K562 (cell line): ENCODE measurements around the gene TTLL10. TPM values are rescaled to one million over a fixed set of nuclear protein-coding genes. Genes with fewer than 3 reads are reported as not detected.

Experiments used
- CBFA2T3 ChIP-seq: fragments of 450-650 bp; IDR thresholded peaks from 2 replicates; pipeline ENCODE4 v1.6.1; 2017
- CHD4 ChIP-seq: fragments of 200-600 bp; sonication (generic); IDR thresholded peaks from 3 replicates; pipeline ENCODE4 v1.6.1; 2012; ENCODE audit warnings: low read depth, mild to moderate bottlenecking, mixed read lengths, low read length, inconsistent platforms; ENCODE audit not compliant: insufficient read depth, insufficient replicate concordance, poor library complexity, severe bottlenecking
- CSDE1 ChIP-seq, 2 experiments: fragments of 450-650 bp; IDR thresholded peaks; 2 replicates each; pipeline ENCODE4 v1.6.1; 2016; ENCODE audit warnings: mild to moderate bottlenecking in 1 of 2
- ERF ChIP-seq: fragments of 450-650 bp; formaldehyde crosslinking; IDR thresholded peaks from 2 replicates; pipeline ENCODE4 v1.4.0; 2020; ENCODE audit warnings: mild to moderate bottlenecking, mixed read lengths
- MAFK ChIP-seq: IDR thresholded peaks from 2 replicates; pipeline ENCODE4 v1.6.1; 2011; ENCODE audit warnings: low read length, improper control_type of control experiment
- PHTF2 ChIP-seq: fragments of 250-450 bp; sonication (Bioruptor Pico); IDR thresholded peaks from 2 replicates; pipeline ENCODE4 v1.5.0; 2021; ENCODE audit warnings: mild to moderate bottlenecking
- TBP ChIP-seq: optimal IDR thresholded peaks from 2 replicates; pipeline ENCODE3; 2011; ENCODE audit warnings: low read depth, low read length, improper control_type of control experiment
- WHSC1 ChIP-seq: IDR thresholded peaks from one replicate; pipeline ENCODE4 v1.6.1; 2012; ENCODE audit warnings: low read length, control low read depth, inconsistent platforms
- ZC3H4 ChIP-seq: sonication (generic); formaldehyde crosslinking; IDR thresholded peaks from 2 replicates; pipeline ENCODE4 v1.9.0; 2021; ENCODE audit warnings: missing genetic modification reagents, borderline replicate concordance
- ZNF133 ChIP-seq: fragments of 250-450 bp; sonication (Bioruptor Pico); IDR thresholded peaks from 2 replicates; pipeline ENCODE4 v1.4.0; 2020; ENCODE audit warnings: mild to moderate bottlenecking
- ZNF274 ChIP-seq: IDR thresholded peaks from 2 replicates; pipeline ENCODE4 v1.6.1; 2011; ENCODE audit warnings: low read depth, mild to moderate bottlenecking, low read length, moderate library complexity, borderline replicate concordance
- ZNF584 ChIP-seq: fragments of 200-800 bp; sonication (Bioruptor generic); IDR thresholded peaks from 2 replicates; pipeline ENCODE4 v1.6.1; 2016; ENCODE audit warnings: low read depth, mild to moderate bottlenecking, missing genetic modification characterization, missing compliant biosample characterization
- ZNF586 ChIP-seq: fragments of 450-650 bp; formaldehyde crosslinking; conservative IDR thresholded peaks from 2 replicates; pipeline ENCODE4 v1.4.0; 2020; ENCODE audit warnings: mild to moderate bottlenecking, moderate library complexity
- ZNF778 ChIP-seq: fragments of 450-650 bp; formaldehyde crosslinking; IDR thresholded peaks from 2 replicates; pipeline ENCODE4 v1.4.0; 2020; ENCODE audit warnings: mild to moderate bottlenecking, moderate library complexity
- polyA plus RNA-seq, 8 experiments: library from polyadenylated mRNA; depleted of rRNA in 4 of 8; stranded (reverse) in 5 of 8; unstranded in 3 of 8; fragments of >200 nt; fragmentation: Nextera tagmentation in 2 of 8; fragmentation: Illumina TruSeq in 1 of 8; extraction: Ambion mirVana in 2 of 8; extraction: Trizol in 1 of 8; gene quantifications; 2 replicates each; pipeline versions ENCODE4 v1.2.1 to v1.2.3, GENCODE V29; 2011 to 2014; ENCODE audit warnings: inconsistent platforms in 1 of 8, missing spikeins in 1 of 8
- total RNA-seq, 7 experiments: library from RNA; depleted of rRNA in 6 of 7; stranded (reverse); fragments of >200 nt in 6 of 7; fragmentation: Illumina TruSeq in 2 of 7; extraction: Trizol in 2 of 7; gene quantifications; 2 replicates each; pipeline versions ENCODE4 v1.2.1 to v1.2.3, GENCODE V29; 2011 to 2021; ENCODE audit warnings: low replicate concordance in 1 of 7
- TF ChIP-seq, protein P1 (sequence below): fragments of 450-650 bp; IDR thresholded peaks from 2 replicates; pipeline ENCODE4 v1.7.1; 2018; ENCODE audit warnings: mild to moderate bottlenecking, low read depth; ENCODE audit not compliant: partially characterized antibody
- TF ChIP-seq, protein P2 (sequence below), 2 experiments: fragments of 200-800 bp in 1 of 2; sonication (Bioruptor generic) in 1 of 2; sonication (generic) in 1 of 2; formaldehyde crosslinking in 1 of 2; IDR thresholded peaks in 1 of 2; conservative IDR thresholded peaks in 1 of 2; 2 replicates each; pipeline versions ENCODE4 v1.5.0 to v1.6.1; 2016 to 2020; ENCODE audit warnings: missing compliant biosample characterization in 1 of 2, missing genetic modification characterization in 1 of 2, missing genetic modification reagents in 1 of 2
- TF ChIP-seq, protein P3 (sequence below): fragments of 450-650 bp; IDR thresholded peaks from 2 replicates; pipeline ENCODE4 v1.6.1; 2016
- TF ChIP-seq, protein P4 (sequence below): sonication (generic); formaldehyde crosslinking; IDR thresholded peaks from 2 replicates; pipeline ENCODE4 v1.8.0; 2022; ENCODE audit warnings: mild to moderate bottlenecking, missing genetic modification reagents

The TTLL10 gene
- total and polyA plus RNA-seq, 9 of the 15 experiments (the other 6 are each of a cell fraction or from before 2014, with no cell fraction given), result not detected

DNA sequence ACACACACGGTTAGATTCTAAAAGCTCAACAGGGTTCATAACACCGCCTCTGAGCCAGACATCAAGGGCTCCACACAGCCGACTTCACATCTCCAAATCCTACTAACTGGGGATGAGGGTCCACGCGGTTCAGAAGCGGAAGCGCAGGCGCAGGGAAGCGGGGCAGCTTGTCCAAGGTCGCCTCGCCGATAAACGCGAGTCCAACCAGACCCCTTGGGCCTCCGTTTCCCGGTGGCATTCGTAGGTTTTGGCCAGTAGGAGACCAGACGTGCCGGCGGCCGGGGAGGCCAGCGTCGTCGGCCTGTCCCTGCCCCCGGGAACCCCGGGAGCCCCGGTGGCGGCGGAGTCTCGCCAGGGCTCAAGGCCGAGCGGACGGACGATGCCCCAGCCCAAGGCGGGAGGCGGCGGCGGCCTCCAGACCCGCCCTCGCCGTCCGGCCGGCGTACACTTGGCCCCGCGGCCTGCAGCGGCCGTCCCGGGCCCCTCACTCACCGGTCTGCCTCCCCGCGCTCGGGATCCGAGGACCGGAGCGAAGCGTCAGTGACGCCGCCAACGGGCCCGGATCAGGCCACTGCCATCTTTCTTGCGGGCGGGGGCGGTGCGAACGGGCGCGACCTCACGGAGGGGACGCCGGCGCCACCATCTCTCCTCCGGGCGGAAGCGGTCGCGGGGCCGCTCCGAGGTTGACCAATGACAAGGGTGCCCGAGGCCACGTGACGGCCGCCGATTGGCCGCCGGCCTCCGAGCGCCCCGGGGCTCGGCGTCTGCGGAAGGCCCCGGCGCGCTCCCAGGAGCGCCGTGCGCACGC, 57.9 kb downstream of the TTLL10 start, which contains the start of gene SDF4 (continued):
- TF ChIP-seq, protein P1, sequence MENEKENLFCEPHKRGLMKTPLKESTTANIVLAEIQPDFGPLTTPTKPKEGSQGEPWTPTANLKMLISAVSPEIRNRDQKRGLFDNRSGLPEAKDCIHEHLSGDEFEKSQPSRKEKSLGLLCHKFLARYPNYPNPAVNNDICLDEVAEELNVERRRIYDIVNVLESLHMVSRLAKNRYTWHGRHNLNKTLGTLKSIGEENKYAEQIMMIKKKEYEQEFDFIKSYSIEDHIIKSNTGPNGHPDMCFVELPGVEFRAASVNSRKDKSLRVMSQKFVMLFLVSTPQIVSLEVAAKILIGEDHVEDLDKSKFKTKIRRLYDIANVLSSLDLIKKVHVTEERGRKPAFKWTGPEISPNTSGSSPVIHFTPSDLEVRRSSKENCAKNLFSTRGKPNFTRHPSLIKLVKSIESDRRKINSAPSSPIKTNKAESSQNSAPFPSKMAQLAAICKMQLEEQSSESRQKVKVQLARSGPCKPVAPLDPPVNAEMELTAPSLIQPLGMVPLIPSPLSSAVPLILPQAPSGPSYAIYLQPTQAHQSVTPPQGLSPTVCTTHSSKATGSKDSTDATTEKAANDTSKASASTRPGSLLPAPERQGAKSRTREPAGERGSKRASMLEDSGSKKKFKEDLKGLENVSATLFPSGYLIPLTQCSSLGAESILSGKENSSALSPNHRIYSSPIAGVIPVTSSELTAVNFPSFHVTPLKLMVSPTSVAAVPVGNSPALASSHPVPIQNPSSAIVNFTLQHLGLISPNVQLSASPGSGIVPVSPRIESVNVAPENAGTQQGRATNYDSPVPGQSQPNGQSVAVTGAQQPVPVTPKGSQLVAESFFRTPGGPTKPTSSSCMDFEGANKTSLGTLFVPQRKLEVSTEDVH, result peak; percentile 84
- TF ChIP-seq CHD4 (no peak), ZNF584 (CRISPR knock-in tag) (0 out of 2 replicates have a peak, but pooled peaks have one; percentile 26), TBP (peak; percentile 84), CBFA2T3 (no peak), PHTF2 (no peak), CSDE1 (IDR thresholded peaks at IDR 0.05) (peak in 1 of 2 experiments; percentile 75; a peak in 2 of 4 replicates), ZNF586 (CRISPR knock-in tag) (no peak), ZNF274 (no peak), WHSC1 (no peak), ZC3H4 (CRISPR knock-in tag) (0 out of 2 replicates have a peak, but pooled peaks have one; percentile 74), ZNF133 (CRISPR knock-in tag) (no peak), MAFK (no peak), ERF (CRISPR knock-in tag) (peak; percentile 87), ZNF778 (CRISPR knock-in tag) (no peak)
- TF ChIP-seq, protein P2, sequence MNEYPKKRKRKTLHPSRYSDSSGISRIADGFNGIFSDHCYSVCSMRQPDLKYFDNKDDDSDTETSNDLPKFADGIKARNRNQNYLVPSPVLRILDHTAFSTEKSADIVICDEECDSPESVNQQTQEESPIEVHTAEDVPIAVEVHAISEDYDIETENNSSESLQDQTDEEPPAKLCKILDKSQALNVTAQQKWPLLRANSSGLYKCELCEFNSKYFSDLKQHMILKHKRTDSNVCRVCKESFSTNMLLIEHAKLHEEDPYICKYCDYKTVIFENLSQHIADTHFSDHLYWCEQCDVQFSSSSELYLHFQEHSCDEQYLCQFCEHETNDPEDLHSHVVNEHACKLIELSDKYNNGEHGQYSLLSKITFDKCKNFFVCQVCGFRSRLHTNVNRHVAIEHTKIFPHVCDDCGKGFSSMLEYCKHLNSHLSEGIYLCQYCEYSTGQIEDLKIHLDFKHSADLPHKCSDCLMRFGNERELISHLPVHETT (CRISPR knock-in tag; conservative IDR thresholded peaks at IDR 0.05 in 1 of 2, IDR thresholded peaks at IDR 0.05 in 1 of 2), result peak; percentile 22 to 98; a peak in 2 of 4 replicates
- TF ChIP-seq, protein P3, sequence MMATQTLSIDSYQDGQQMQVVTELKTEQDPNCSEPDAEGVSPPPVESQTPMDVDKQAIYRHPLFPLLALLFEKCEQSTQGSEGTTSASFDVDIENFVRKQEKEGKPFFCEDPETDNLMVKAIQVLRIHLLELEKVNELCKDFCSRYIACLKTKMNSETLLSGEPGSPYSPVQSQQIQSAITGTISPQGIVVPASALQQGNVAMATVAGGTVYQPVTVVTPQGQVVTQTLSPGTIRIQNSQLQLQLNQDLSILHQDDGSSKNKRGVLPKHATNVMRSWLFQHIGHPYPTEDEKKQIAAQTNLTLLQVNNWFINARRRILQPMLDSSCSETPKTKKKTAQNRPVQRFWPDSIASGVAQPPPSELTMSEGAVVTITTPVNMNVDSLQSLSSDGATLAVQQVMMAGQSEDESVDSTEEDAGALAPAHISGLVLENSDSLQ, result no peak
- TF ChIP-seq, protein P4, sequence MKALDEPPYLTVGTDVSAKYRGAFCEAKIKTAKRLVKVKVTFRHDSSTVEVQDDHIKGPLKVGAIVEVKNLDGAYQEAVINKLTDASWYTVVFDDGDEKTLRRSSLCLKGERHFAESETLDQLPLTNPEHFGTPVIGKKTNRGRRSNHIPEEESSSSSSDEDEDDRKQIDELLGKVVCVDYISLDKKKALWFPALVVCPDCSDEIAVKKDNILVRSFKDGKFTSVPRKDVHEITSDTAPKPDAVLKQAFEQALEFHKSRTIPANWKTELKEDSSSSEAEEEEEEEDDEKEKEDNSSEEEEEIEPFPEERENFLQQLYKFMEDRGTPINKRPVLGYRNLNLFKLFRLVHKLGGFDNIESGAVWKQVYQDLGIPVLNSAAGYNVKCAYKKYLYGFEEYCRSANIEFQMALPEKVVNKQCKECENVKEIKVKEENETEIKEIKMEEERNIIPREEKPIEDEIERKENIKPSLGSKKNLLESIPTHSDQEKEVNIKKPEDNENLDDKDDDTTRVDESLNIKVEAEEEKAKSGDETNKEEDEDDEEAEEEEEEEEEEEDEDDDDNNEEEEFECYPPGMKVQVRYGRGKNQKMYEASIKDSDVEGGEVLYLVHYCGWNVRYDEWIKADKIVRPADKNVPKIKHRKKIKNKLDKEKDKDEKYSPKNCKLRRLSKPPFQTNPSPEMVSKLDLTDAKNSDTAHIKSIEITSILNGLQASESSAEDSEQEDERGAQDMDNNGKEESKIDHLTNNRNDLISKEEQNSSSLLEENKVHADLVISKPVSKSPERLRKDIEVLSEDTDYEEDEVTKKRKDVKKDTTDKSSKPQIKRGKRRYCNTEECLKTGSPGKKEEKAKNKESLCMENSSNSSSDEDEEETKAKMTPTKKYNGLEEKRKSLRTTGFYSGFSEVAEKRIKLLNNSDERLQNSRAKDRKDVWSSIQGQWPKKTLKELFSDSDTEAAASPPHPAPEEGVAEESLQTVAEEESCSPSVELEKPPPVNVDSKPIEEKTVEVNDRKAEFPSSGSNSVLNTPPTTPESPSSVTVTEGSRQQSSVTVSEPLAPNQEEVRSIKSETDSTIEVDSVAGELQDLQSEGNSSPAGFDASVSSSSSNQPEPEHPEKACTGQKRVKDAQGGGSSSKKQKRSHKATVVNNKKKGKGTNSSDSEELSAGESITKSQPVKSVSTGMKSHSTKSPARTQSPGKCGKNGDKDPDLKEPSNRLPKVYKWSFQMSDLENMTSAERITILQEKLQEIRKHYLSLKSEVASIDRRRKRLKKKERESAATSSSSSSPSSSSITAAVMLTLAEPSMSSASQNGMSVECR (CRISPR knock-in tag), result peak; percentile 87; the same call in 1 of the 2 replicates
